ENCODE measurements around the gene SUGP1. TPM values are rescaled to one million over a fixed set of nuclear protein-coding genes. Genes with fewer than 3 reads are reported as not detected.

SUGP1 gene
- total and polyA plus RNA-seq, 2 of the 13 experiments (the other 11 are each of a cell fraction or from before 2014, with no cell fraction given) = 21.6 to 25.9 TPM

DNA sequence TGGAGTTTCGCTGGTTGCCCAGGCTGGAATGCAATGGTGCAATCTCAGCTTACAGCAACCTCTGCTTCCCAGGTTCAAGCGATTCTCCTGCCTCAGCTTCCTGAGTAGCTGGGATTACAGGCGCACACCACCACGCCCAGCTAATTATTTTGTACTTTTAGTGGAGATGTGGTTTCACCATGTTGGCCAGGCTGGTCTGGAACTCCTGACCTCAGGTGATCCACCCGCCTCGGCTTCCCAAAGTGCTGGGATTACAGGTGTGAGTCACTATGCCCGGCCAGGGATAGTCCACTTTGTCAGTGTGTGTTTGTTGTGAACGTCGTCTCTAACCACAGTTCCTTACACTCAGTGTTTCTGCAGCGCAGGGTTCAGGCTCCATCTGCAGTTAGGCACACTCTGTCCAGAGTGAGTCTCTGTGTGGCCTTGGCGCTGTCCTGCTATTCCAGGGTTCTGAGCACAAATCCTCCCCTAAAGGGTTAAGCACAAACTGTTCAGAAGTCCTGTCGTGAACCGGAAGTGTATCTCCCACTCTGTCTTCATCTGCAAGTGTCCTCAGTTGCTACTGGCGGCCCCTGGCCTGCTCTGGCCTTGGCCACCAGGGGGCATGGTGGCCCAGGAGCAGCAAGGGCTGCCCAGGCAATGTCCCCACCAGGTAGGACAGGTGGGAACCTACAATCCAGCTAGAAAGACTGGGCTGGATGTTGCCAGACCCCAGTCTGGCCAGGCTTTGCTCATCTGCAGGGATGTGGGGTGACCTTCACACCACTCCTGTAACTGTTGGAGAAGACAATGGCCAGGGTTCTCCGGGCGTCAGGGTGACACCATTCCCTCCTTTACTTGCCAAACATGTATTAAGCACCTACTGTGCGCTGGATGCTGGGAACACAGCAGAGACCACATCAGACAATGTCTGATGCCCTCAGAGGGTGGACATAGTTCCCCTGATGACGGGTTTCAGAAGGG, 46.4 kb upstream of the SUGP1 start (continued):
- TF ChIP-seq, protein P1, sequence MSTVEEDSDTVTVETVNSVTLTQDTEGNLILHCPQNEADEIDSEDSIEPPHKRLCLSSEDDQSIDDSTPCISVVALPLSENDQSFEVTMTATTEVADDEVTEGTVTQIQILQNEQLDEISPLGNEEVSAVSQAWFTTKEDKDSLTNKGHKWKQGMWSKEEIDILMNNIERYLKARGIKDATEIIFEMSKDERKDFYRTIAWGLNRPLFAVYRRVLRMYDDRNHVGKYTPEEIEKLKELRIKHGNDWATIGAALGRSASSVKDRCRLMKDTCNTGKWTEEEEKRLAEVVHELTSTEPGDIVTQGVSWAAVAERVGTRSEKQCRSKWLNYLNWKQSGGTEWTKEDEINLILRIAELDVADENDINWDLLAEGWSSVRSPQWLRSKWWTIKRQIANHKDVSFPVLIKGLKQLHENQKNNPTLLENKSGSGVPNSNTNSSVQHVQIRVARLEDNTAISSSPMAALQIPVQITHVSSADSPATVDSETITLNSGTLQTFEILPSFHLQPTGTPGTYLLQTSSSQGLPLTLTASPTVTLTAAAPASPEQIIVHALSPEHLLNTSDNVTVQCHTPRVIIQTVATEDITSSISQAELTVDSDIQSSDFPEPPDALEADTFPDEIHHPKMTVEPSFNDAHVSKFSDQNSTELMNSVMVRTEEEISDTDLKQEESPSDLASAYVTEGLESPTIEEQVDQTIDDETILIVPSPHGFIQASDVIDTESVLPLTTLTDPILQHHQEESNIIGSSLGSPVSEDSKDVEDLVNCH (CRISPR knock-in tag; IDR thresholded peaks at IDR 0.05) = no peak
- 0 out of 2 replicates have a peak, but pooled peaks have one; percentile 44 for TF ChIP-seq ZNF746 (CRISPR knock-in tag; IDR thresholded peaks at IDR 0.05)
- TF ChIP-seq KDM2A (CRISPR knock-in tag; IDR thresholded peaks at IDR 0.05; ENCODE audit: borderline replicate concordance, low read depth) = peak; percentile 89
- no peak for TF ChIP-seq ZNF772 (CRISPR knock-in tag; IDR thresholded peaks at IDR 0.05)
- TF ChIP-seq CHD4 (IDR thresholded peaks at IDR 0.05; ENCODE audit: borderline replicate concordance, low read length) = no peak
- no peak for TF ChIP-seq ZNF777 (CRISPR knock-in tag; IDR thresholded peaks at IDR 0.05)
- 0 out of 2 replicates have a peak, but pooled peaks have one; percentile 43 for TF ChIP-seq CAMTA2 (CRISPR knock-in tag; IDR thresholded peaks at IDR 0.05; ENCODE audit: borderline replicate concordance)
- TF ChIP-seq REL (CRISPR knock-in tag; conservative IDR thresholded peaks at IDR 0.05) = no peak
- peak; percentile 96 for TF ChIP-seq RXRA (CRISPR knock-in tag; IDR thresholded peaks at IDR 0.05)
- no peak for TF ChIP-seq CENPT (CRISPR knock-in tag; IDR thresholded peaks at IDR 0.05; ENCODE audit: low read depth)
- 0 out of 2 replicates have a peak, but pooled peaks have one; percentile 47 for TF ChIP-seq PHF8 (CRISPR knock-in tag; IDR thresholded peaks at IDR 0.05)
- TF ChIP-seq MED13 (CRISPR knock-in tag; IDR thresholded peaks at IDR 0.05) = no peak
- TF ChIP-seq ZNF563 (CRISPR knock-in tag; IDR thresholded peaks at IDR 0.05) = peak; percentile 85; the same call in 1 of the 2 replicates
- TF ChIP-seq, protein P2, sequence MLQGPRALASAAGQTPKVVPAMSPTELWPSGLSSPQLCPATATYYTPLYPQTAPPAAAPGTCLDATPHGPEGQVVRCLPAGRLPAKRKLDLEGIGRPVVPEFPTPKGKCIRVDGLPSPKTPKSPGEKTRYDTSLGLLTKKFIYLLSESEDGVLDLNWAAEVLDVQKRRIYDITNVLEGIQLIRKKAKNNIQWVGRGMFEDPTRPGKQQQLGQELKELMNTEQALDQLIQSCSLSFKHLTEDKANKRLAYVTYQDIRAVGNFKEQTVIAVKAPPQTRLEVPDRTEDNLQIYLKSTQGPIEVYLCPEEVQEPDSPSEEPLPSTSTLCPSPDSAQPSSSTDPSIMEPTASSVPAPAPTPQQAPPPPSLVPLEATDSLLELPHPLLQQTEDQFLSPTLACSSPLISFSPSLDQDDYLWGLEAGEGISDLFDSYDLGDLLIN (CRISPR knock-in tag; IDR thresholded peaks at IDR 0.05; ENCODE audit: borderline replicate concordance) = no peak
- no peak for TF ChIP-seq RBAK (CRISPR knock-in tag; IDR thresholded peaks at IDR 0.05)
- TF ChIP-seq HOXA7 (CRISPR knock-in tag; IDR thresholded peaks at IDR 0.05) = no peak
- no peak for TF ChIP-seq ATF7-NPFF (CRISPR knock-in tag; IDR thresholded peaks at IDR 0.05; ENCODE audit: low read depth)
- TF ChIP-seq ZNF260 (CRISPR knock-in tag; IDR thresholded peaks at IDR 0.05; ENCODE audit: borderline replicate concordance, low read depth) = no peak
- 0 out of 2 replicates have a peak, but pooled peaks have one; percentile 38 for TF ChIP-seq ZNF552 (CRISPR knock-in tag; IDR thresholded peaks at IDR 0.05; ENCODE audit: borderline replicate concordance)
- TF ChIP-seq ZNF251 (CRISPR knock-in tag; IDR thresholded peaks at IDR 0.05) = no peak
- peak; percentile 36 for TF ChIP-seq NFYC (CRISPR knock-in tag; IDR thresholded peaks at IDR 0.05)
- no peak for TF ChIP-seq SETDB1 (CRISPR knock-in tag; IDR thresholded peaks at IDR 0.05; ENCODE audit: borderline replicate concordance)
- TF ChIP-seq FIP1L1 (IDR thresholded peaks at IDR 0.05; ENCODE audit: borderline replicate concordance, insufficient read depth, low read depth, low read length) = no peak
- TF ChIP-seq ZNF333 (CRISPR knock-in tag; IDR thresholded peaks at IDR 0.05; ENCODE audit: borderline replicate concordance) = no peak
- TF ChIP-seq ZNF235 (CRISPR knock-in tag; IDR thresholded peaks at IDR 0.05; ENCODE audit: borderline replicate concordance) = no peak
- TF ChIP-seq NFE2L2 (IDR thresholded peaks at IDR 0.05; ENCODE audit: low read length) = no peak
